Stimulated activated CD4-positive, alpha-beta T cell treated with anti-CD3 and anti-CD28 coated beads, TNF-alpha, amount 100 ng/mL, for 48 hours (primary cell): Measurements from ENCODE around the gene NUMB.
"Not testable (repeated sequence)": the region's sequence is repeated elsewhere in the genome, so short reads cannot be mapped to it uniquely, and the experiment has no call there.

Source experiments
- DNase-seq, 3 donors: peaks; one replicate each; pipeline ENCODE4 v3.0.0-alpha.2; 2020; ENCODE audit warnings: low read depth in 3 of 3

Gene NUMB

GRCh38 chr14:73359445-73359844 lies 98.9 kb downstream of the NUMB start:
- no peak for DNase-seq

GRCh38 chr14:73358187-73358586 lies 100.2 kb downstream of the NUMB start:
- no peak for DNase-seq

GRCh38 chr14:73349091-73349490 lies 109.3 kb downstream of the NUMB start:
- not testable (repeated sequence) for DNase-seq

GRCh38 chr14:73344319-73344718 lies 114.0 kb downstream of the NUMB start:
- no peak for DNase-seq

- no peak for DNase-seq
These were observed 115.7 kb downstream of the NUMB start for GRCh38 chr14:73342670-73343069.

GRCh38 chr14:73339846-73340595 lies 118.3 kb downstream of the NUMB start:
- no peak for DNase-seq

- no peak for DNase-seq
These were observed 119.1 kb downstream of the NUMB start for GRCh38 chr14:73339206-73339605.

GRCh38 chr14:73338551-73338950 lies 119.8 kb downstream of the NUMB start:
- DNase-seq, result no peak

GRCh38 chr14:73333031-73333430 lies 125.3 kb downstream of the NUMB start:
- no peak for DNase-seq

GRCh38 chr14:73325630-73326299 lies 132.6 kb downstream of the NUMB start:
- DNase-seq, result no peak

GRCh38 chr14:73325063-73325462 lies 133.3 kb downstream of the NUMB start:
- DNase-seq, result no peak

GRCh38 chr14:73324533-73324932 lies 133.8 kb downstream of the NUMB start:
- DNase-seq, result no peak

- DNase-seq, result no peak
These were observed 134.4 kb downstream of the NUMB start for GRCh38 chr14:73323896-73324399.

GRCh38 chr14:73313151-73313550 lies 145.2 kb downstream of the NUMB start:
- DNase-seq, result no peak

GRCh38 chr14:73312687-73313086 lies 145.7 kb downstream of the NUMB start:
- no peak for DNase-seq

GRCh38 chr14:73311708-73312030 lies 146.7 kb downstream of the NUMB start:
- DNase-seq, result no peak

- DNase-seq, result not testable (repeated sequence)
These were observed 149.1 kb downstream of the NUMB start for GRCh38 chr14:73309207-73309606.

- no peak for DNase-seq
These were observed 151.1 kb downstream of the NUMB start for GRCh38 chr14:73307261-73307660.

- no peak for DNase-seq
These were observed 152.8 kb downstream of the NUMB start for GRCh38 chr14:73305499-73305898.

GRCh38 chr14:73295198-73295796 lies 163.0 kb downstream of the NUMB start:
- DNase-seq, result no peak

- no peak for DNase-seq
These were observed 164.3 kb downstream of the NUMB start for GRCh38 chr14:73293782-73294781.

GRCh38 chr14:73290279-73290678 lies 168.1 kb downstream of the NUMB start:
- DNase-seq, result no peak
